COLO668 (cell line): ENCODE measurements around the gene CTRB2.

Experiments
- DNase-seq: peaks from one replicate; lab custom pipeline; 2025; ENCODE audit not compliant: unreplicated experiment; lab: John Stamatoyannopoulos, UW

CTRB2 gene

DNA sequence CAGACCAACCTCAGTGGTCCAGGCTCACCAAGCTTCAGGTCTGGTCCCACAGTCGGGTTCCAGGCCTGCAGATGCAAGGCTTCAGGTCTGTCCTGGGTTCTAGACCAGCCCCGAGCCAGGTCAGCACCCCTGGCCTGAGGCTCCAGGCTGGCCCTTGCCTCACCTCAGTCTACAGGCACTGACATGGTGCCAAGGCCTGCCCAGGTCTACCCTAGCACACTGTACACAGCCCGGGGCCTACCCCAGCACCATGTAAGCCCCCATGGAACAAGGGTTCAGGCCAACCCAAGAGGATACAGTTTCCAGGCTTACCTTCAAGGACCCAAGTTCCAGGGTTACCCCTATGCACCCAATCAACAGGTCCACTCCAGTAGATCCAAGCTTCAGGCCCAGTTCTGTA lies 31.9 kb downstream of the CTRB2 start:
- DNase-seq: no peak

DNA sequence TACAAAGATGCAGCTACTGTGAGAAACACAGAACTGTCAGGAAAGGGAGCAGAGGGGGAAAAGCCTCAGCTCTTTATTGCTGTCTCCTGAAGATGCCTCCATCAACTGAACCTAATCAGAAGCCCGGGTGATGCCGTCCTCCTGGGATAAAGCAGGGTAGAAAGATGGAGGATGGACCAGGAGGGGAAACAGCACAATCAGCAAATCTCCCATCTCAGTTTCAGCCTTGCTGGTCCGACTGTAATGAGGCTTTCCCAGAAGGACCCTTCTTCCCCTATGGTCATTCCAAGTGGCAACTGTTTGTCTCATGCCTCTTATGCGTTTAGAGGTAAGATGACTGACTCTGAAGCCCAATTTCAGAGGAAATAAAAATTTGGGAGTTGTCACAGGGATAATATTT lies 34.4 kb downstream of the CTRB2 start:
- no peak for DNase-seq

DNA sequence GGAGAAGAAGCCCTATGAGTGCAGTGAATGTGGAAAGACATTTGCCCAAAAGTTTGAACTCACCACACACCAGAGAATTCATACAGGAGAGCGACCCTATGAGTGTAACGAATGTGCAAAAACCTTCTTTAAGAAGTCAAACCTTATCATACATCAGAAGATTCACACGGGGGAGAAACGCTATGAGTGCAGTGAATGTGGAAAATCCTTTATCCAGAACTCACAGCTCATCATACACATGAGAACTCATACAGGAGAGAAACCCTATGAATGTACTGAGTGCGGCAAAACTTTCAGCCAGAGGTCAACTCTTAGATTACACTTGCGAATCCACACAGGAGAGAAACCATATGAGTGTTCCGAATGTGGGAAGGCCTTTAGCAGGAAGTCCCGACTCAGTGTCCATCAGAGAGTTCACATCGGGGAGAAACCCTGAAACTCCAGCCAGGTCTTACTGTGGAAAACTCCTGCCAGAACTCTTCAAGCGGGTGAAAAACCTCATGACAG lies 37.0 kb downstream of the CTRB2 start:
- DNase-seq: no peak

DNA sequence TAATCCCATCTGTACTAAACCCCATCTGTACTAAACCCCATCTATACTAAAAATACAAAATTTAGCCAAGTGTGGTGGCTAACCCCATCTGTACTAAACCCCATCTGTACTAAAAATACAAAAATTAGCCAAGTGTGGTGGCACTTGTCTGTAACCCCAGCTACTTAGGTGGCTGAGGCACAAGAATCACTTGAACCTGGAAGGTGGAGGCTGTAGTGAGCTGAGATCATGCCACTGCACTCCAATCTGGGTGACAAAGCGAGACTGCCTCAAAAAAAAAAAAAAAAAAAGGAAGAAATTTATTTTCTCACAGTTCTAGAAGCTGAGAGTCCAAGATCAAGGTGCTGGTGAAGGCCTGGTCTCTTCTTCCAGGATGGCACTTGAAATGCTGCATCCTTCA lies 46.6 kb downstream of the CTRB2 start:
- no peak for DNase-seq
